Measurements from ENCODE around the gene SYNPO2. TPM values are rescaled to one million over a fixed set of nuclear protein-coding genes. Genes with fewer than 3 reads are reported as not detected.

The SYNPO2 gene
- polyA plus RNA-seq, 1 donor (not counting 4 experiments of a cell fraction or from before 2014, with no cell fraction given) = 0.34 TPM

- Histone ChIP-seq H3K9me1 (ENCODE audit: control insufficient read depth, extremely low read depth, insufficient read depth, low read length) (no peaks in the 10 kb centered on the region), H3K4me1 (ENCODE audit: control insufficient read depth, extremely low read depth, insufficient read depth, low read length) (peaks cover 21% of the 10 kb centered on the region), H3K79me2 (ENCODE audit: control insufficient read depth, insufficient read depth, low read length) (no peaks in the 10 kb centered on the region), H3K36me3 (ENCODE audit: control insufficient read depth in 2 of 2, extremely low read depth in 1 of 2, insufficient read depth in 2 of 2, low read length in 2 of 2) (no peaks in the 10 kb centered on the region), H3K4me2 (ENCODE audit: control insufficient read depth, extremely low read depth, insufficient read depth, low read depth, low read length) (no peak overlapping the region), H3K27ac (ENCODE audit: control insufficient read depth, insufficient read depth, low read length) (no peak overlapping the region), H3K27me3 (ENCODE audit: control insufficient read depth, extremely low read depth, insufficient read depth, low read length) (no peaks in the 10 kb centered on the region), H3K9me3 (ENCODE audit: control insufficient read depth, low read depth, low read length) (no peaks in the 10 kb centered on the region), H4K20me1 (ENCODE audit: control insufficient read depth, extremely low read depth, insufficient read depth, low read length) (no peaks in the 10 kb centered on the region), H2AFZ (ENCODE audit: control insufficient read depth, low read length) (no peak overlapping the region), H3K9ac (ENCODE audit: control insufficient read depth, extremely low read depth, insufficient read depth, low read length) (no peak overlapping the region), H3K4me3 (ENCODE audit: control insufficient read depth in 2 of 3, extremely low read depth in 1 of 3, insufficient read depth in 2 of 3, low read depth in 1 of 3, low read length in 3 of 3) (no peak overlapping the region)
- FAIRE-seq = no peak
- DNase-seq (ENCODE audit: low read depth, low spot score) = no peak
- TF ChIP-seq EZH2 (IDR thresholded peaks at IDR 0.05; ENCODE audit: low read length) (no peak), CTCF (optimal IDR thresholded peaks at IDR 0.05 in 1 of 3, IDR thresholded peaks at IDR 0.05 in 1 of 3, conservative IDR thresholded peaks at IDR 0.05 in 1 of 3; ENCODE audit: extremely low read depth in 1 of 3, insufficient read depth in 2 of 3, low read length in 3 of 3) (no peak)
- dilution Hi-C loops (cut with MboI; ENCODE audit: extremely low pct_ligation_motif_present, low sequenced_read_pairs) = no loop called here
These were observed 209.7 kb downstream of the SYNPO2 start for GRCh38 chr4:119098306-119098705.

- H3K27ac ChIP-seq (ENCODE audit: control insufficient read depth, insufficient read depth, low read length) = no peak overlapping the region
These were observed 210.7 kb downstream of the SYNPO2 start for GRCh38 chr4:119099227-119099810.

More at GRCh38 chr4:119099227-119099810, 210.7 kb downstream of the SYNPO2 start:
- FAIRE-seq (no peak), DNase-seq (ENCODE audit: low read depth, low spot score) (no peak)
- Histone ChIP-seq H3K27me3 (ENCODE audit: control insufficient read depth, extremely low read depth, insufficient read depth, low read length) (no peaks in the 10 kb centered on the region), H3K36me3 (ENCODE audit: control insufficient read depth in 2 of 2, extremely low read depth in 1 of 2, insufficient read depth in 2 of 2, low read length in 2 of 2) (no peaks in the 10 kb centered on the region), H3K9me3 (ENCODE audit: control insufficient read depth, low read depth, low read length) (no peaks in the 10 kb centered on the region), H3K9ac (ENCODE audit: control insufficient read depth, extremely low read depth, insufficient read depth, low read length) (no peak overlapping the region), H3K4me1 (ENCODE audit: control insufficient read depth, extremely low read depth, insufficient read depth, low read length) (peaks cover 29% of the 10 kb centered on the region), H3K9me1 (ENCODE audit: control insufficient read depth, extremely low read depth, insufficient read depth, low read length) (no peaks in the 10 kb centered on the region), H3K79me2 (ENCODE audit: control insufficient read depth, insufficient read depth, low read length) (no peaks in the 10 kb centered on the region), H3K4me3 (ENCODE audit: control insufficient read depth in 2 of 3, extremely low read depth in 1 of 3, insufficient read depth in 2 of 3, low read depth in 1 of 3, low read length in 3 of 3) (no peak overlapping the region), H3K4me2 (ENCODE audit: control insufficient read depth, extremely low read depth, insufficient read depth, low read depth, low read length) (no peak overlapping the region), H2AFZ (ENCODE audit: control insufficient read depth, low read length) (peak overlapping the region; percentile 14), H4K20me1 (ENCODE audit: control insufficient read depth, extremely low read depth, insufficient read depth, low read length) (no peaks in the 10 kb centered on the region)
- TF ChIP-seq EZH2 (IDR thresholded peaks at IDR 0.05; ENCODE audit: low read length) = no peak
- no peak for TF ChIP-seq CTCF (optimal IDR thresholded peaks at IDR 0.05 in 1 of 3, IDR thresholded peaks at IDR 0.05 in 1 of 3, conservative IDR thresholded peaks at IDR 0.05 in 1 of 3; ENCODE audit: extremely low read depth in 1 of 3, insufficient read depth in 2 of 3, low read length in 3 of 3)
- dilution Hi-C loops (cut with MboI; ENCODE audit: extremely low pct_ligation_motif_present, low sequenced_read_pairs) = no loop called here
